Endothelial cell of umbilical vein (primary cell): ENCODE results near the gene NECAB2. TPM values are rescaled to one million over a fixed set of nuclear protein-coding genes. Genes with fewer than 3 reads are reported as not detected.

Source experiments
- BruUV-seq: library from RNA; stranded (reverse); fragments of 400-500 nt; replicated peaks from 2 replicates; lab custom pipeline; 2021; lab: Mats Ljungman, UMichigan
- CTCF ChIA-PET: fragments of 300-600, 350-600 bp; sonication (Branson Sonifier 250); formaldehyde crosslinking; loops from one replicate; lab custom pipeline; 2021; ENCODE audit warnings: antibody characterized with exemption, inconsistent platforms; lab: Charles Lee
- POLR2A ChIA-PET: fragments of 300-600, 350-600 bp; sonication (Branson Sonifier 250); formaldehyde crosslinking; loops from one replicate; lab custom pipeline; 2021; ENCODE audit warnings: antibody characterized with exemption, inconsistent platforms; lab: Charles Lee
- DNase-seq: peaks from one replicate; pipeline ENCODE4 v3.0.0-alpha.2; 2011; ENCODE audit warnings: low read depth, low spot score
- FAIRE-seq: peaks from 2 replicates; lab custom pipeline; 2011; peaks lifted over from hg19 to GRCh38; lab: Jason Lieb, UNC
- H2AFZ ChIP-seq: 2 replicates; pipeline ENCODE4 v1.6.0; 2012; ENCODE audit warnings: low read depth, low read length, control low read depth, inconsistent platforms
- H3K27ac ChIP-seq: 2 replicates; pipeline ENCODE4 v1.5.1; 2011; ENCODE audit warnings: low read depth, mild to moderate bottlenecking, control low read depth, low read length, moderate library complexity; ENCODE audit not compliant: insufficient read depth
- H3K27me3 ChIP-seq, 2 experiments: 2 replicates each; pipeline versions ENCODE4 v1.6.0 to v1.6.1; 2011; ENCODE audit warnings: low read length in 2 of 2, mixed read lengths in 1 of 2; ENCODE audit not compliant: control insufficient read depth in 2 of 2, insufficient read depth in 2 of 2
- H3K36me3 ChIP-seq, 2 experiments: 2 replicates in 1 of 2; 3 replicates in 1 of 2; pipeline ENCODE4 v1.5.1; 2011; ENCODE audit warnings: low read length in 2 of 2, mild to moderate bottlenecking in 1 of 2, moderate library complexity in 1 of 2; ENCODE audit not compliant: control insufficient read depth in 2 of 2, insufficient read depth in 2 of 2; ENCODE audit errors: extremely low read depth in 1 of 2
- H3K4me1 ChIP-seq: 3 replicates; pipeline ENCODE4 v1.5.1; 2011; ENCODE audit warnings: mild to moderate bottlenecking, low read length; ENCODE audit not compliant: control insufficient read depth, insufficient read depth; ENCODE audit errors: extremely low read depth
- H3K4me2 ChIP-seq: 2 replicates; pipeline ENCODE4 v1.6.1; 2011; ENCODE audit warnings: low read length, control low read depth, mixed read lengths; ENCODE audit not compliant: insufficient read depth
- H3K4me3 ChIP-seq, 3 experiments: fragments of 200-600 bp in 1 of 3; sonication (generic), shearing (Covaris generic) in 1 of 3; replicated peaks in 1 of 3; 2 replicates each; pipeline ENCODE4 v1.5.1; 2011 to 2016; ENCODE audit warnings: control low read depth in 3 of 3, low read length in 3 of 3, mild to moderate bottlenecking in 2 of 3, inconsistent platforms in 1 of 3, low read depth in 1 of 3, moderate library complexity in 1 of 3; ENCODE audit not compliant: insufficient read depth in 1 of 3
- H3K79me2 ChIP-seq: 2 replicates; pipeline ENCODE4 v1.6.0; 2012; ENCODE audit warnings: low read length, inconsistent platforms; ENCODE audit not compliant: control insufficient read depth, insufficient read depth
- H3K9ac ChIP-seq: replicated peaks from 2 replicates; pipeline ENCODE3; 2011; ENCODE audit warnings: low read length, control low read depth; ENCODE audit not compliant: insufficient read depth; ENCODE audit errors: extremely low read depth
- H3K9me1 ChIP-seq: replicated peaks from 3 replicates; pipeline ENCODE4 v1.6.0; 2011; ENCODE audit warnings: mild to moderate bottlenecking, low read length; ENCODE audit not compliant: control insufficient read depth, insufficient read depth; ENCODE audit errors: extremely low read depth
- H3K9me3 ChIP-seq: replicated peaks from 2 replicates; pipeline ENCODE4 v1.5.1; 2012; ENCODE audit warnings: low read length, inconsistent platforms; ENCODE audit not compliant: control insufficient read depth, insufficient read depth
- H4K20me1 ChIP-seq: replicated peaks from 2 replicates; pipeline ENCODE3; 2011; ENCODE audit warnings: mild to moderate bottlenecking, low read length; ENCODE audit not compliant: control insufficient read depth, insufficient read depth; ENCODE audit errors: extremely low read depth
- EZH2 ChIP-seq: IDR thresholded peaks from 2 replicates; pipeline ENCODE4 v1.6.1; 2012; ENCODE audit warnings: borderline replicate concordance, low read depth, mild to moderate bottlenecking, moderate library complexity, low read length, inconsistent platforms; ENCODE audit not compliant: severe bottlenecking
- FOS ChIP-seq: IDR thresholded peaks from 2 replicates; pipeline ENCODE4 v1.6.1; 2011; ENCODE audit warnings: mild to moderate bottlenecking, low read length, moderate library complexity, borderline replicate concordance; ENCODE audit not compliant: insufficient read depth
- GATA2 ChIP-seq: IDR thresholded peaks from 2 replicates; pipeline ENCODE4 v1.7.0; 2011; ENCODE audit warnings: low read depth, mild to moderate bottlenecking, moderate library complexity, mixed read lengths, low read length; ENCODE audit not compliant: insufficient read length, insufficient read depth
- JUN ChIP-seq: IDR thresholded peaks from 2 replicates; pipeline ENCODE4 v1.6.1; 2011; ENCODE audit warnings: borderline replicate concordance, low read depth; ENCODE audit not compliant: insufficient read length, insufficient read depth
- MYC ChIP-seq: IDR thresholded peaks from one replicate; pipeline ENCODE4 v1.6.1; 2011; ENCODE audit warnings: mild to moderate bottlenecking, low read depth, low read length
- POLR2A ChIP-seq: IDR thresholded peaks from 2 replicates; pipeline ENCODE4 v1.6.1; 2012; ENCODE audit warnings: low read depth, mild to moderate bottlenecking, control low read depth, low read length
- POLR2AphosphoS5 ChIP-seq: IDR thresholded peaks from 2 replicates; pipeline ENCODE4 v1.6.1; 2012; ENCODE audit warnings: low read depth, mild to moderate bottlenecking, control low read depth, low read length, moderate library complexity; ENCODE audit not compliant: insufficient read depth
- dilution Hi-C: fragments of 300-500 bp; cut with MboI; formaldehyde crosslinking; loops from one replicate; pipeline ENCODE4 v1.15.0; 2019; ENCODE audit warnings: low sequenced_read_pairs; ENCODE audit not compliant: extremely low pct_ligation_motif_present
- intact Hi-C: fragments of 100-400 bp; cut with micrococcal nuclease; formaldehyde crosslinking; loops from one replicate; pipeline ENCODE4 v1.10.0; 2022
- polyA plus RNA-seq, 4 experiments: library from polyadenylated mRNA; depleted of rRNA in 3 of 4; stranded (reverse) in 3 of 4; unstranded in 1 of 4; fragments of >200 nt; gene quantifications; 2 replicates each; pipeline versions ENCODE4 v1.2.1 to v1.2.3, GENCODE V29; 2011 to 2012; ENCODE audit warnings: missing spikeins in 1 of 4
- total RNA-seq: library from RNA; stranded (reverse); gene quantifications from 2 replicates; pipeline ENCODE4 v1.2.3, GENCODE V29; 2021
- TF ChIP-seq, protein P1 (sequence below): IDR thresholded peaks from 2 replicates; pipeline ENCODE4 v1.6.1; 2011; ENCODE audit not compliant: insufficient read depth, insufficient read length
- TF ChIP-seq, protein P2 (sequence below), 2 donors: IDR thresholded peaks; 1 replicate in 1 of 2; 2 replicates in 1 of 2; pipeline ENCODE4 v1.5.1; 2011; ENCODE audit warnings: low read length in 2 of 2, mild to moderate bottlenecking in 2 of 2, moderate library complexity in 2 of 2, control low read depth in 1 of 2, inconsistent platforms in 1 of 2, low read depth in 1 of 2; ENCODE audit not compliant: insufficient read depth in 1 of 2; ENCODE audit errors: extremely low read depth in 1 of 2

Gene NECAB2
- total and polyA plus RNA-seq, 2 donors (not counting 3 experiments of a cell fraction or from before 2014, with no cell fraction given): 0.26 to 0.31 TPM

DNA sequence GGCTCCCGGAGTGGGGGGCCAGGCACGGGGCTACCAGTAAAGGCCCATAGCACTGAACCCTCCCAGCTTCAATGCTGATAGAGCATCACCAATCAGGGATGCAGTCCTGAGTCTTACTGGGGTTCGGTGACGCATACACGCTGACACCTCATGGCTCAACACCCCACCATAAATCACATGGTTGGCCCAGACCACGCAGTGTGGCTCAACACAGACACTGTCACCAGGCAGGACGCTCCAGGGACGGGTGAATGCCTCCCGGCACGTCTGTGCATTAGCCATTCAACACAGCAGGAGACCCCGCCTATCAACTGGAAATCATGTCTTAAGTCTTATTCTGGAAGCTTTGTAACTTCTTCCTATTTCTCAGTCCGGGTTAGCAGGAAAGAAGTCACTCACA lies 35.0 kb downstream of the NECAB2 start:
- POLR2A ChIA-PET: no interaction called here
- DNase-seq: no peak
- Histone ChIP-seq H3K4me1 (no peaks in the 10 kb centered on the region), H4K20me1 (no peaks in the 10 kb centered on the region), H3K27me3 (peaks cover 0 to 1% of the 10 kb centered on the region in 2 experiments), H3K27ac (no peak overlapping the region), H3K79me2 (no peaks in the 10 kb centered on the region), H3K4me3 (no peak overlapping the region), H3K9me3 (no peaks in the 10 kb centered on the region), H2AFZ (no peak overlapping the region), H3K9ac (no peak overlapping the region), H3K4me2 (no peak overlapping the region), H3K9me1 (no peaks in the 10 kb centered on the region), H3K36me3 (no peaks in the 10 kb centered on the region)
- TF ChIP-seq POLR2AphosphoS5 (no peak), JUN (no peak), POLR2A (no peak), FOS (no peak), GATA2 (no peak), MYC (no peak), EZH2 (no peak)
- TF ChIP-seq, protein P1, sequence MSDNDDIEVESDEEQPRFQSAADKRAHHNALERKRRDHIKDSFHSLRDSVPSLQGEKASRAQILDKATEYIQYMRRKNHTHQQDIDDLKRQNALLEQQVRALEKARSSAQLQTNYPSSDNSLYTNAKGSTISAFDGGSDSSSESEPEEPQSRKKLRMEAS: no peak
- TF ChIP-seq, protein P2, sequence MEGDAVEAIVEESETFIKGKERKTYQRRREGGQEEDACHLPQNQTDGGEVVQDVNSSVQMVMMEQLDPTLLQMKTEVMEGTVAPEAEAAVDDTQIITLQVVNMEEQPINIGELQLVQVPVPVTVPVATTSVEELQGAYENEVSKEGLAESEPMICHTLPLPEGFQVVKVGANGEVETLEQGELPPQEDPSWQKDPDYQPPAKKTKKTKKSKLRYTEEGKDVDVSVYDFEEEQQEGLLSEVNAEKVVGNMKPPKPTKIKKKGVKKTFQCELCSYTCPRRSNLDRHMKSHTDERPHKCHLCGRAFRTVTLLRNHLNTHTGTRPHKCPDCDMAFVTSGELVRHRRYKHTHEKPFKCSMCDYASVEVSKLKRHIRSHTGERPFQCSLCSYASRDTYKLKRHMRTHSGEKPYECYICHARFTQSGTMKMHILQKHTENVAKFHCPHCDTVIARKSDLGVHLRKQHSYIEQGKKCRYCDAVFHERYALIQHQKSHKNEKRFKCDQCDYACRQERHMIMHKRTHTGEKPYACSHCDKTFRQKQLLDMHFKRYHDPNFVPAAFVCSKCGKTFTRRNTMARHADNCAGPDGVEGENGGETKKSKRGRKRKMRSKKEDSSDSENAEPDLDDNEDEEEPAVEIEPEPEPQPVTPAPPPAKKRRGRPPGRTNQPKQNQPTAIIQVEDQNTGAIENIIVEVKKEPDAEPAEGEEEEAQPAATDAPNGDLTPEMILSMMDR (IDR thresholded peaks at IDR 0.05; ENCODE audit: extremely low read depth in 1 of 2, insufficient read depth in 1 of 2, low read depth in 1 of 2, low read length in 2 of 2): no peak
- no TSS peak for BruUV-seq
- intact Hi-C loops: no loop called here
- dilution Hi-C loops: no loop called here
- CTCF ChIA-PET: no interaction called here
- FAIRE-seq: no peak
